Esophagus muscularis mucosa (tissue), 4 donors: ENCODE data around the gene MNAT1.

Experiments
- EP300 ChIP-seq: sonication (generic); formaldehyde crosslinking; IDR thresholded peaks from one replicate; pipeline ENCODE4 v1.6.1; 2017; ENCODE audit warnings: antibody characterized with exemption
- POLR2A ChIP-seq: fragments of 450-650 bp; IDR thresholded peaks from one replicate; pipeline ENCODE4 v1.6.1; 2017; ENCODE audit warnings: antibody characterized with exemption, moderate library complexity, mild to moderate bottlenecking, low read depth
- POLR2AphosphoS5 ChIP-seq, 2 donors: sonication (generic); formaldehyde crosslinking; IDR thresholded peaks; one replicate each; pipeline ENCODE4 v1.6.1; 2017; ENCODE audit warnings: antibody characterized with exemption in 2 of 2
- TF ChIP-seq, protein P1 (sequence below), 3 experiments: fragments of 200-600 bp in 2 of 3; fragments of 450-650 bp in 1 of 3; sonication (generic) in 2 of 3; IDR thresholded peaks; one replicate each; pipeline ENCODE4 v1.5.1; 2017 to 2019; ENCODE audit warnings: antibody characterized with exemption in 3 of 3, mild to moderate bottlenecking in 2 of 3, moderate library complexity in 1 of 3

DNA sequence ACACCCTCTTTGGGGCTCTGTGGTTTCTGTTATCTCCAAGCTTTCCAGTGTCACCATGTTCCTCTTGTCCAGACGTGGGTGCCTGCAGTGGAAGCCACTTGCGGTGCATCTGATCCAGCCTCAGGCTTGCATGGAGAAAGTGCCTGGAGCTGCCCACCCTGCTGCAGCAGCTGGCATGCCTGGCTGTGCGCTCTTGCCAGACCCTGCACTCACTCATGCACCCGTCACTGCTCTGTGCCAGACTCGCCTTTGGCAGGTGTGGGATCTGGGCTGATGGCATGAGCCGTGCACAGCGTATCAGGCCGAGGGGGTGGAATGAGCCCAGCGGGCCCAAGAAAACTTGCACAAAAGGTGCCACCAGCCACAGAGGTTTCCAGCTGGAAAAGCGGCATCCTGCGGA, 105.1 kb downstream of the MNAT1 start:
- TF ChIP-seq POLR2A (no peak), POLR2AphosphoS5 (IDR thresholded peaks at IDR 0.05) (no peak), EP300 (no peak)
- TF ChIP-seq, protein P1, sequence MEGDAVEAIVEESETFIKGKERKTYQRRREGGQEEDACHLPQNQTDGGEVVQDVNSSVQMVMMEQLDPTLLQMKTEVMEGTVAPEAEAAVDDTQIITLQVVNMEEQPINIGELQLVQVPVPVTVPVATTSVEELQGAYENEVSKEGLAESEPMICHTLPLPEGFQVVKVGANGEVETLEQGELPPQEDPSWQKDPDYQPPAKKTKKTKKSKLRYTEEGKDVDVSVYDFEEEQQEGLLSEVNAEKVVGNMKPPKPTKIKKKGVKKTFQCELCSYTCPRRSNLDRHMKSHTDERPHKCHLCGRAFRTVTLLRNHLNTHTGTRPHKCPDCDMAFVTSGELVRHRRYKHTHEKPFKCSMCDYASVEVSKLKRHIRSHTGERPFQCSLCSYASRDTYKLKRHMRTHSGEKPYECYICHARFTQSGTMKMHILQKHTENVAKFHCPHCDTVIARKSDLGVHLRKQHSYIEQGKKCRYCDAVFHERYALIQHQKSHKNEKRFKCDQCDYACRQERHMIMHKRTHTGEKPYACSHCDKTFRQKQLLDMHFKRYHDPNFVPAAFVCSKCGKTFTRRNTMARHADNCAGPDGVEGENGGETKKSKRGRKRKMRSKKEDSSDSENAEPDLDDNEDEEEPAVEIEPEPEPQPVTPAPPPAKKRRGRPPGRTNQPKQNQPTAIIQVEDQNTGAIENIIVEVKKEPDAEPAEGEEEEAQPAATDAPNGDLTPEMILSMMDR (IDR thresholded peaks at IDR 0.05), result no peak
